Glutamatergic neuron (in vitro differentiated cells): ENCODE data around the gene NR3C2. TPM values are rescaled to one million over a fixed set of nuclear protein-coding genes. Genes with fewer than 3 reads are reported as not detected.

Experiments used
- DNase-seq: peaks from one replicate; pipeline ENCODE4 v3.0.0; 2022
- H3K27ac Mint-ChIP-seq: one replicate; pipeline ENCODE4 v1.8.0; 2020; ENCODE audit warnings: mild to moderate bottlenecking, mixed read lengths, inconsistent platforms; ENCODE audit not compliant: unreplicated experiment
- H3K27me3 Mint-ChIP-seq: one replicate; pipeline ENCODE4 v1.8.0; 2020; ENCODE audit warnings: mild to moderate bottlenecking, moderate library complexity, mixed read lengths, inconsistent platforms; ENCODE audit not compliant: unreplicated experiment
- H3K36me3 Mint-ChIP-seq: one replicate; pipeline ENCODE4 v1.8.0; 2020; ENCODE audit warnings: mild to moderate bottlenecking, mixed read lengths, inconsistent platforms; ENCODE audit not compliant: unreplicated experiment
- H3K4me1 Mint-ChIP-seq: one replicate; pipeline ENCODE4 v1.8.0; 2020; ENCODE audit warnings: mild to moderate bottlenecking, low read depth, mixed read lengths, inconsistent platforms; ENCODE audit not compliant: unreplicated experiment
- H3K4me3 Mint-ChIP-seq: one replicate; pipeline ENCODE4 v1.8.0; 2020; ENCODE audit warnings: mild to moderate bottlenecking, mixed read lengths, inconsistent platforms; ENCODE audit not compliant: unreplicated experiment
- H3K9me3 Mint-ChIP-seq: one replicate; pipeline ENCODE4 v1.8.0; 2020; ENCODE audit warnings: mild to moderate bottlenecking, moderate library complexity, mixed read lengths, inconsistent platforms; ENCODE audit not compliant: unreplicated experiment
- CTCF ChIP-seq: fragments of 200-600 bp; sonication (generic); IDR thresholded peaks from one replicate; pipeline ENCODE4 v1.5.0; 2021; ENCODE audit not compliant: partially characterized antibody, unreplicated experiment
- total RNA-seq: library from RNA; stranded (reverse); fragmentation: NEBNext Ultra II Directional; extraction: Animal tissue kit (Norgen Biotek cat#: 25700); gene quantifications from one replicate; pipeline ENCODE4 v1.2.1, GENCODE V29; 2021; ENCODE audit not compliant: unreplicated experiment

Gene NR3C2
- total RNA-seq, 1 donor from 2014 or later = 0.29 TPM

- peaks cover 27% of the 10 kb centered on the region for H3K36me3 Mint-ChIP-seq
These were observed 365.2 kb downstream of the NR3C2 start for GRCh38 chr4:148076964-148077363.

GRCh38 chr4:148075438-148075837 is 366.8 kb downstream of the NR3C2 start:
- DNase-seq = no peak
- Mint-ChIP-seq H3K4me1 (peaks cover 3% of the 10 kb centered on the region), H3K9me3 (peaks cover 9% of the 10 kb centered on the region), H3K27me3 (peaks cover 3% of the 10 kb centered on the region), H3K27ac (no peak overlapping the region), H3K36me3 (peaks cover 23% of the 10 kb centered on the region), H3K4me3 (no peak overlapping the region)
- TF ChIP-seq CTCF = no peak

More at GRCh38 chr4:148076964-148077363, 365.2 kb downstream of the NR3C2 start:
- no peak for TF ChIP-seq CTCF
- no peaks in the 10 kb centered on the region for H3K4me1 Mint-ChIP-seq
- H3K4me3 Mint-ChIP-seq = no peak overlapping the region
- H3K27ac Mint-ChIP-seq = no peak overlapping the region
- peaks cover 3% of the 10 kb centered on the region for H3K27me3 Mint-ChIP-seq
- H3K9me3 Mint-ChIP-seq = peaks cover 12% of the 10 kb centered on the region
- no peak for DNase-seq

- no peak for DNase-seq
- H3K27me3 Mint-ChIP-seq = peaks cover 7% of the 10 kb centered on the region
- no peak overlapping the region for H3K27ac Mint-ChIP-seq
- H3K36me3 Mint-ChIP-seq = peaks cover 23% of the 10 kb centered on the region
- no peak overlapping the region for H3K4me3 Mint-ChIP-seq
- H3K9me3 Mint-ChIP-seq = peaks cover 9% of the 10 kb centered on the region
- no peak for TF ChIP-seq CTCF
- peaks cover 4% of the 10 kb centered on the region for H3K4me1 Mint-ChIP-seq
These were observed 367.8 kb downstream of the NR3C2 start for GRCh38 chr4:148074462-148074861.

GRCh38 chr4:148073349-148073748 is 368.9 kb downstream of the NR3C2 start:
- H3K27ac Mint-ChIP-seq = no peak overlapping the region
- H3K4me3 Mint-ChIP-seq = no peak overlapping the region
- H3K9me3 Mint-ChIP-seq = peaks cover 13% of the 10 kb centered on the region
- no peak for TF ChIP-seq CTCF
- H3K36me3 Mint-ChIP-seq = peaks cover 23% of the 10 kb centered on the region
- peaks cover 4% of the 10 kb centered on the region for H3K4me1 Mint-ChIP-seq
- no peak for DNase-seq
- H3K27me3 Mint-ChIP-seq = peaks cover 7% of the 10 kb centered on the region

GRCh38 chr4:148072789-148073188 is 369.4 kb downstream of the NR3C2 start:
- DNase-seq = no peak
- peaks cover 23% of the 10 kb centered on the region for H3K36me3 Mint-ChIP-seq
- no peak overlapping the region for H3K4me3 Mint-ChIP-seq
- H3K4me1 Mint-ChIP-seq = peaks cover 4% of the 10 kb centered on the region
- peaks cover 7% of the 10 kb centered on the region for H3K27me3 Mint-ChIP-seq
- H3K9me3 Mint-ChIP-seq = peaks cover 13% of the 10 kb centered on the region
- H3K27ac Mint-ChIP-seq = no peak overlapping the region
- TF ChIP-seq CTCF = no peak
